Gastroesophageal sphincter (tissue), 3 donors: Measurements from ENCODE around the gene SLC22A2.

Source experiments
- POLR2A ChIP-seq, 2 donors: fragments of 450-650 bp; IDR thresholded peaks; one replicate each; pipeline ENCODE4 v1.6.1; 2017; ENCODE audit warnings: antibody characterized with exemption in 2 of 2, mild to moderate bottlenecking in 2 of 2, moderate library complexity in 1 of 2
- TF ChIP-seq, protein P1 (sequence below), 4 experiments: fragments of 200-600 bp in 2 of 4; fragments of 450-650 bp in 2 of 4; sonication (generic) in 1 of 4; IDR thresholded peaks; one replicate each; pipeline ENCODE4 v1.5.1; 2017 to 2019; ENCODE audit warnings: antibody characterized with exemption in 4 of 4, mild to moderate bottlenecking in 2 of 4, moderate library complexity in 2 of 4

GRCh38 chr6:160239929-160240690 lies 18.5 kb downstream of the SLC22A2 start:
- TF ChIP-seq, protein P1, sequence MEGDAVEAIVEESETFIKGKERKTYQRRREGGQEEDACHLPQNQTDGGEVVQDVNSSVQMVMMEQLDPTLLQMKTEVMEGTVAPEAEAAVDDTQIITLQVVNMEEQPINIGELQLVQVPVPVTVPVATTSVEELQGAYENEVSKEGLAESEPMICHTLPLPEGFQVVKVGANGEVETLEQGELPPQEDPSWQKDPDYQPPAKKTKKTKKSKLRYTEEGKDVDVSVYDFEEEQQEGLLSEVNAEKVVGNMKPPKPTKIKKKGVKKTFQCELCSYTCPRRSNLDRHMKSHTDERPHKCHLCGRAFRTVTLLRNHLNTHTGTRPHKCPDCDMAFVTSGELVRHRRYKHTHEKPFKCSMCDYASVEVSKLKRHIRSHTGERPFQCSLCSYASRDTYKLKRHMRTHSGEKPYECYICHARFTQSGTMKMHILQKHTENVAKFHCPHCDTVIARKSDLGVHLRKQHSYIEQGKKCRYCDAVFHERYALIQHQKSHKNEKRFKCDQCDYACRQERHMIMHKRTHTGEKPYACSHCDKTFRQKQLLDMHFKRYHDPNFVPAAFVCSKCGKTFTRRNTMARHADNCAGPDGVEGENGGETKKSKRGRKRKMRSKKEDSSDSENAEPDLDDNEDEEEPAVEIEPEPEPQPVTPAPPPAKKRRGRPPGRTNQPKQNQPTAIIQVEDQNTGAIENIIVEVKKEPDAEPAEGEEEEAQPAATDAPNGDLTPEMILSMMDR (IDR thresholded peaks at IDR 0.05): no peak
- no peak for TF ChIP-seq POLR2A (IDR thresholded peaks at IDR 0.05)
